SK-N-MC (cell line): Measurements from ENCODE around the gene SCRT2.

Experiments
- EZH2 ChIP-seq: fragments of 200-600 bp; sonication (generic); IDR thresholded peaks from one replicate; pipeline ENCODE4 v1.6.1; 2017; ENCODE audit warnings: antibody characterized with exemption
- POLR2AphosphoS5 ChIP-seq: IDR thresholded peaks from 2 replicates; pipeline ENCODE4 v1.6.1; 2012; ENCODE audit warnings: mild to moderate bottlenecking, low read depth, low read length, borderline replicate concordance

DNA sequence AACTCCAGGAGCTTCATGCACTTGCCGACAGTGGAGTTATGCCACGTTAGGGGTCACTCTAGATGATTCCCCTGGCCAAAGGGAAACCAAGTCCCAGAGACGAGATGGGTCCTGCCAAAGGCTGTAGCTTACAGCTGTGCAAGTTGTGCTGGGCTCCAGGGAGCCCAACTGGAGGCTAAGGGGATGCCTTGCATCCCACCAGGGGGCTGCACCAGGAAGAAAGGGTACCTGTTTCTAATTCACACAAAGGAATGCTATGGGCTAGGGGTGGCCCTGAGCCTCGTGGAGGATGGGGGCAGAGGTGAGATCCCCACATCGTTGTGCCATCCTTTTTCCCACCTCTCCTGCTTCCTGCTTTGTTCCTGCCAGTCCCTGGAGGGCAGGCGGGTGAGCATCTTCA is 23.7 kb upstream of the SCRT2 start:
- no peak for TF ChIP-seq EZH2
- no peak for TF ChIP-seq POLR2AphosphoS5
